ENCODE results near the gene TPP1.

DNA sequence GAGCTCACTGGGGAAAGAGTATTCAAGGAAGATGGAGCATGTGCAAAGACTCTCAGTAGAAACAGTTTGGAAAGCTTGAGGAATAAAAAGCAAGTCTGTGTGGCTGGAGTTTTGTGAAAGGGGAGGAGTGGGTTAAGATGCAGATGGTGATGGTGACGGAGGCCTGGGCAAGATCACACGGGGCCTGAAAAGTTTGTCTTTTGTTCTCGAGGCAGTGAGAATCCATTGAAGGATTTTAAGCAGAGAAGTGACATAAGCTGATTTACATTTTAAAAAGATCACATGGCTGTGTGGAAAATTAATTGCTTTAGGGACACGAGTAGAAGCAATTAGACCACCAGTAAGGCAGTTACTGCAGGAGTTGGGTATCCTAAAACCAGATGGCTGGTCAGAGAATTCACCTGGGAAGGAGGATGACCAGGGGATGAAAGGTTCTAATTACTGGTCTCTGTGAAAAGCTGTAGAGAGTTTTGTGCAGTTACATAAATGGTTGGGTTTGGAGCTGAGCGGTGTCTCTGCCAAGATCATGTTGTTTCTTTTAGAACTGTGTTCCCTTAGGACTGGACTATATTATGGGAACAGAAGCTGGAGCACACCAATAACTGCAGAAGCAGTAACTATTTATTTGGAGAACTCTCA, 22.9 kb downstream of the TPP1 start:
- TF ChIP-seq CTCF (IDR thresholded peaks at IDR 0.05) (no peak), POLR2A (IDR thresholded peaks at IDR 0.05; ENCODE audit: low read depth) (no peak)

Data from esophagus muscularis mucosa (tissue), 3 donors.